PC-3 (cell line): ENCODE data around the gene KIF25. TPM values are rescaled to one million over a fixed set of nuclear protein-coding genes. Genes with fewer than 3 reads are reported as not detected.

Experiments used
- ATAC-seq: fragments of 200-7000 bp; cut with Tn5 transposase; 2 replicates; pipeline ENCODE4 v1.9.1; 2020; ENCODE audit warnings: mild to moderate bottlenecking, moderate library complexity
- BruUV-seq: library from RNA; stranded (reverse); fragments of 400-500 nt; replicated peaks from 2 replicates; lab custom pipeline; 2021; lab: Mats Ljungman, UMichigan
- CTCF ChIA-PET: fragments of 300-600 bp; sonication (Branson Sonifier 250); formaldehyde crosslinking; loops from one replicate; lab custom pipeline; 2022; ENCODE audit warnings: antibody characterized with exemption; lab: Charles Lee
- POLR2A ChIA-PET: fragments of 300-600 bp; sonication (Branson Sonifier 250); formaldehyde crosslinking; loops from one replicate; lab custom pipeline; 2022; ENCODE audit warnings: antibody characterized with exemption; ENCODE audit not compliant: unreplicated experiment; lab: Charles Lee
- DNase-seq: peaks from one replicate; pipeline ENCODE4 v3.0.0-alpha.2; 2015
- H2AFZ ChIP-seq: fragments of 300-600 bp; sonication (generic); 2 replicates; pipeline ENCODE4 v1.6.0; 2016; ENCODE audit warnings: antibody characterized with exemption, low read length
- H3F3A ChIP-seq: fragments of 300-600 bp; sonication (generic); one replicate; pipeline ENCODE4 v1.6.0; 2017; ENCODE audit warnings: antibody characterized with exemption, low read length, control low read depth, mild to moderate bottlenecking; ENCODE audit not compliant: unreplicated experiment
- H3K27ac ChIP-seq: fragments of 300-600 bp; sonication (generic); 2 replicates; pipeline ENCODE4 v1.5.1; 2016; ENCODE audit warnings: mild to moderate bottlenecking, low read length
- H3K27me3 ChIP-seq: fragments of 300-600 bp; sonication (generic); 2 replicates; pipeline ENCODE4 v1.6.1; 2016; ENCODE audit warnings: low read length, mixed read lengths
- H3K36me3 ChIP-seq: fragments of 300-600 bp; sonication (generic); 2 replicates; pipeline ENCODE4 v1.6.1; 2016; ENCODE audit warnings: low read depth, mixed run types, low read length, mixed read lengths
- H3K4me1 ChIP-seq: fragments of 300-600 bp; sonication (generic); 2 replicates; pipeline ENCODE4 v1.5.1; 2016; ENCODE audit warnings: low read length; ENCODE audit not compliant: insufficient read depth
- H3K4me2 ChIP-seq: fragments of 300-600 bp; sonication (generic); 2 replicates; pipeline ENCODE4 v1.6.0; 2016; ENCODE audit warnings: low read length
- H3K4me3 ChIP-seq: fragments of 300-600 bp; sonication (generic); 2 replicates; pipeline ENCODE4 v1.5.1; 2016; ENCODE audit warnings: mild to moderate bottlenecking, low read length, mixed read lengths
- H3K79me2 ChIP-seq: fragments of 300-600 bp; sonication (generic); 2 replicates; pipeline ENCODE4 v1.6.1; 2017; ENCODE audit warnings: low read length, mixed read lengths
- H3K9ac ChIP-seq: fragments of 300-600 bp; sonication (generic); 2 replicates; pipeline ENCODE4 v1.6.0; 2016; ENCODE audit warnings: mild to moderate bottlenecking, low read length
- H3K9me2 ChIP-seq: fragments of 300-600 bp; sonication (generic); replicated peaks from 2 replicates; pipeline ENCODE4 v1.6.1; 2016; ENCODE audit warnings: mixed run types, low read length, mixed read lengths
- H3K9me3 ChIP-seq: fragments of 300-600 bp; sonication (generic); 2 replicates; pipeline ENCODE4 v1.6.1; 2016; ENCODE audit warnings: low read length, mixed read lengths
- H4K20me1 ChIP-seq: fragments of 300-600 bp; sonication (generic); 2 replicates; pipeline ENCODE4 v1.6.1; 2016; ENCODE audit warnings: low read length, mixed read lengths
- EZH2 ChIP-seq: fragments of 300-600 bp; sonication (generic); IDR thresholded peaks from one replicate; pipeline ENCODE4 v1.6.1; 2017; ENCODE audit warnings: antibody characterized with exemption, mild to moderate bottlenecking, low read length; ENCODE audit not compliant: unreplicated experiment
- EZH2phosphoT487 ChIP-seq: fragments of 300-600 bp; sonication (generic); IDR thresholded peaks from 2 replicates; pipeline ENCODE4 v1.6.1; 2018; ENCODE audit warnings: mild to moderate bottlenecking, antibody characterized with exemption, low read length, borderline replicate concordance
- intact Hi-C: fragments of 100-400 bp; cut with micrococcal nuclease; formaldehyde crosslinking; loops from 2 replicates; pipeline ENCODE4 v1.9.0; 2023
- total RNA-seq: library from RNA; depleted of rRNA; stranded (reverse); fragments of >200 nt; gene quantifications from 2 replicates; pipeline ENCODE4 v1.2.3, GENCODE V29; 2014
- TF ChIP-seq, protein P1 (sequence below): fragments of 300-600 bp; sonication (generic); conservative IDR thresholded peaks from 2 replicates; pipeline ENCODE4 v1.5.1; 2017; ENCODE audit warnings: antibody characterized with exemption, low read depth, mild to moderate bottlenecking, low read length

Gene KIF25
- total RNA-seq, 1 experiment from 2014 or later: not detected

DNA sequence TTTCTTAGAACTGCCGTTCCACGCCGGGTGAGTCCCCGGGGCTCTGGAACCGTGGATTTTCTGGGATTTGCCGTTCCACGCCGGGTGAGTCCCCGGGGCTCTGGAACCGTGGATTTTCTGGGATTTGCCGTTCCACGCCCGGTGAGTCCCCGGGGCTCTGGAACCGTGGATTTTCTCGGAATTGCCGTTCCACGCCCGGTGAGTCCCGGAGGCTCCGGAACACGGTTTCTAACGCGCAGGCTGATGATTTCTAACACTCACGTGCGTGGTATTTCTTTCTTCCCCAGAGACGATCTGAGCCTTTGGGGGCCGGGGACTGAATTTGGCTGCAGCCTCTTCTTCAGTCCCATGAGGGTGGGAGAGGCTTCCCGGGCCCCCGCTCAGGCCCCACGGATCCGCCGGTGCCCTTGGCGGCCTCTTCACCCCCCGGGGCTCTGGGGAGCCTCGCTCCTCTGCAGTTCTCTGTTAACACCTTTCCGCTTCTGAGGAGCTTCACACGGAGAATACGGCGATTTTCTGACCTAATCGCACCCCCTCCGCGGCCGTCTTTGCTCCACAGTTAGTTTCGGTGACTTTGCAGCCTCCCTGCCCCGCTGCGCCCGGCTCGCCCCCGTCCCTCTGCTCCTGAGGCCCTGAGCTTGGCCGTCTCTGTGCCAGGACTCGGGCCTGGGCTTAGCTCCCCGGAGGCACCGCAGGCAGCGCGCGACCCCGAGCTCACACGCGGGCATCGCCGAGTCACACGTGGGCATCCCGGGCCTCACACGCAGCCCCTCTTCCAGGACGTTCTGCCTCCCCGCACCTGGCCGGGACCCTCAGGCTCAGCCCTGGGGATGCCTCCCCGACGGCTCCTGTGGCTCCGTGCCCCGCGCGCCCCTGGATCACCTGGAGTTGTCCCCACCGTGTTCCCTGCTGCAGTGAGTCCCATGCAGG, 7.2 kb upstream of the KIF25 start:
- no peak overlapping the region for H3K9ac ChIP-seq
- H3K4me3 ChIP-seq: no peak overlapping the region
- ATAC-seq (no peak), DNase-seq (no peak)
- ChIA-PET POLR2A (no interaction called here), CTCF (no interaction called here)
- H4K20me1 ChIP-seq: no peaks in the 10 kb centered on the region
- no peaks in the 10 kb centered on the region for H3F3A ChIP-seq
- H3K36me3 ChIP-seq: no peaks in the 10 kb centered on the region
- no TSS peak for BruUV-seq
- H3K27me3 ChIP-seq: no peaks in the 10 kb centered on the region
- H3K4me1 ChIP-seq: no peaks in the 10 kb centered on the region
- no peaks in the 10 kb centered on the region for H3K9me2 ChIP-seq
- H3K4me2 ChIP-seq: no peak overlapping the region
- no peak overlapping the region for H3K27ac ChIP-seq
- no peaks in the 10 kb centered on the region for H3K9me3 ChIP-seq
- TF ChIP-seq EZH2phosphoT487: no peak
- TF ChIP-seq, protein P1, sequence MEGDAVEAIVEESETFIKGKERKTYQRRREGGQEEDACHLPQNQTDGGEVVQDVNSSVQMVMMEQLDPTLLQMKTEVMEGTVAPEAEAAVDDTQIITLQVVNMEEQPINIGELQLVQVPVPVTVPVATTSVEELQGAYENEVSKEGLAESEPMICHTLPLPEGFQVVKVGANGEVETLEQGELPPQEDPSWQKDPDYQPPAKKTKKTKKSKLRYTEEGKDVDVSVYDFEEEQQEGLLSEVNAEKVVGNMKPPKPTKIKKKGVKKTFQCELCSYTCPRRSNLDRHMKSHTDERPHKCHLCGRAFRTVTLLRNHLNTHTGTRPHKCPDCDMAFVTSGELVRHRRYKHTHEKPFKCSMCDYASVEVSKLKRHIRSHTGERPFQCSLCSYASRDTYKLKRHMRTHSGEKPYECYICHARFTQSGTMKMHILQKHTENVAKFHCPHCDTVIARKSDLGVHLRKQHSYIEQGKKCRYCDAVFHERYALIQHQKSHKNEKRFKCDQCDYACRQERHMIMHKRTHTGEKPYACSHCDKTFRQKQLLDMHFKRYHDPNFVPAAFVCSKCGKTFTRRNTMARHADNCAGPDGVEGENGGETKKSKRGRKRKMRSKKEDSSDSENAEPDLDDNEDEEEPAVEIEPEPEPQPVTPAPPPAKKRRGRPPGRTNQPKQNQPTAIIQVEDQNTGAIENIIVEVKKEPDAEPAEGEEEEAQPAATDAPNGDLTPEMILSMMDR: no peak
- TF ChIP-seq EZH2: no peak
- no peaks in the 10 kb centered on the region for H3K79me2 ChIP-seq
- no peak overlapping the region for H2AFZ ChIP-seq
- intact Hi-C loops: no loop called here

DNA sequence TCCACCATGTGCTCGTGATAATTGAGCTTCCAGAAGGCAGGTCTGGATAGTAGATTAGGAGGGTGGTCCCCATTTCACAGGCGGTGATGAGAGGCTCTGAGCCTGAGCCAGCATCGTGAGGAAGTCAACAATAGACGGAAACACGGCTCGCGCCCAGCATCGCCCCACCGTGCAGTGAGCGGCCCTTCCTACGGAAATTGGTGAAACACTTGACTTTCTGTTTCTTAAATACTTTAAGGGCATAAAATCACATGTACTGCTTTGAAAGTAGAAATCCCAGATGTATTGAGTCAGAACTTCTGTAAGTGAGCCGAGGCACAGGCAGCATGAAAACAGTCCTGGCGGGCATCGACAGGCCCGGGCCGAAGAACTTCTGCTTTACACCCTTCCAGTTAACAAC, 4.3 kb upstream of the KIF25 start:
- H3K4me3 ChIP-seq: no peak overlapping the region
- no peak overlapping the region for H3K4me2 ChIP-seq
- TF ChIP-seq, protein P1: no peak
- TF ChIP-seq EZH2: no peak
- no peak for TF ChIP-seq EZH2phosphoT487
- no peaks in the 10 kb centered on the region for H3K79me2 ChIP-seq
- H3K27ac ChIP-seq: no peak overlapping the region
- no peaks in the 10 kb centered on the region for H3F3A ChIP-seq
- no peak overlapping the region for H3K9ac ChIP-seq
- no peaks in the 10 kb centered on the region for H3K36me3 ChIP-seq
- H3K9me2 ChIP-seq: no peaks in the 10 kb centered on the region
- no peak for ATAC-seq
- no peak overlapping the region for H2AFZ ChIP-seq
- no peaks in the 10 kb centered on the region for H3K9me3 ChIP-seq
- no TSS peak for BruUV-seq
- 0 out of 2 replicates have a peak, but pooled peaks cover 7% of the 10 kb centered on the region for H3K27me3 ChIP-seq
- POLR2A ChIA-PET: no interaction called here
- CTCF ChIA-PET: no interaction called here
- no peaks in the 10 kb centered on the region for H3K4me1 ChIP-seq
- H4K20me1 ChIP-seq: no peaks in the 10 kb centered on the region
- no peak for DNase-seq
- intact Hi-C loops: no loop called here

DNA sequence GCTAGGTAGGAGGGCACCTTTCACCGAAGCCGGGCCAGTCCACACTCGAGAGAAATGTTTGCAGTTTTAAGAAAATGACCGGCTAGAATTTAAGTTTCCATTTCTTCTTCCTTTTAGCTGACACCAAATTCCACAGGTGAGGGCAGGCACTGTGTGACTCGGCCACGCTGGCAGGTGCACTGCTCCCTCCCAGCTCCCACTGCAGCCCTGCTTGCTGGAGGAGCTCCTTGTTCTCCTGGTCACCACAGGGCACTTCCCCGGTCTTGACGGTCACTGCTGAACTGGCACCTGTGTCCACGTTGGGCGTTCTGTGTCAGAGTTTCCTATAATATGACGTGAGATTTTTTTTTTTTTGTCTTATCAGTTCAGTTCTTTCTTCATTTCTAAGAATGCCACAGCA, 3.6 kb upstream of the KIF25 start:
- DNase-seq (no peak), ATAC-seq (no peak)
- 0 out of 2 replicates have a peak, but pooled peaks cover 8% of the 10 kb centered on the region for H3K27me3 ChIP-seq
- no peaks in the 10 kb centered on the region for H3F3A ChIP-seq
- TF ChIP-seq EZH2phosphoT487 (no peak), EZH2 (no peak)
- TF ChIP-seq, protein P1: no peak
- ChIA-PET CTCF (no interaction called here), POLR2A (no interaction called here)
- H3K79me2 ChIP-seq: no peaks in the 10 kb centered on the region
- H3K4me3 ChIP-seq: no peak overlapping the region
- no peak overlapping the region for H3K9ac ChIP-seq
- no peaks in the 10 kb centered on the region for H4K20me1 ChIP-seq
- no peaks in the 10 kb centered on the region for H3K4me1 ChIP-seq
- H3K36me3 ChIP-seq: no peaks in the 10 kb centered on the region
- no peaks in the 10 kb centered on the region for H3K9me2 ChIP-seq
- no peak overlapping the region for H3K4me2 ChIP-seq
- intact Hi-C loops: no loop called here
- no TSS peak for BruUV-seq
- no peaks in the 10 kb centered on the region for H3K9me3 ChIP-seq
- H2AFZ ChIP-seq: no peak overlapping the region
- H3K27ac ChIP-seq: no peak overlapping the region
